Measurements from ENCODE around the gene CHCHD6.
A peak's percentile ranks its signal among the peaks of the same experiment; 100 is the strongest.

The CHCHD6 gene

GRCh38 chr3:126934031-126934531, 230.0 kb downstream of the CHCHD6 start:
- ATAC-seq, result no peak
- Mint-ChIP-seq H3K4me3 (no peak overlapping the region), H3K27ac (no peak overlapping the region), H3K27me3 (no peaks in the 10 kb centered on the region), H3K36me3 (peaks cover 21% of the 10 kb centered on the region), H3K9me3 (no peaks in the 10 kb centered on the region), H3K4me1 (no peaks in the 10 kb centered on the region)

DNA sequence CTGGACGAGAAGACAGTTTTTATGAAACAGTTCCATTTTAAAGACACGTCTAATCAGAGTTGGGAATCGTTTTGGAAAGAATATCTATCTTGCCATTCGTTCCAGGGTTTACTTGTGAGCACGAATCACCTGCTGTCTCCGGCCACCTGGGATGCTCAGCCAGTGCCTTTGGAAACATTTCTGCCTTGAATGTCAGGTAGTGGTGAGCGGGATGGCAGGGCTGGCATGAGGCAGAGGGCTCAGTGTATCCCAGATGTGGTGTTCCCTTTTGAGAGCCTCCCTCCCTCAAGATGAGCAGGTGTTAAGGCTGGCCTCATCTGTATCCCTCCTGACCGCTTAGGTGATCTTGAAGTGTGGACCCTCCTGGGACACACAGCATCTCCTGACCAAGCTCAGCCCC, 231.0 kb downstream of the CHCHD6 start:
- Mint-ChIP-seq H3K27me3 (no peaks in the 10 kb centered on the region), H3K36me3 (peaks cover 15% of the 10 kb centered on the region), H3K27ac (no peak overlapping the region), H3K4me1 (no peaks in the 10 kb centered on the region), H3K4me3 (no peak overlapping the region), H3K9me3 (no peaks in the 10 kb centered on the region)
- ATAC-seq, result no peak

- H3K4me1 Mint-ChIP-seq, result no peaks in the 10 kb centered on the region
- no peak for ATAC-seq
- H3K36me3 Mint-ChIP-seq, result peaks cover 7% of the 10 kb centered on the region
- H3K27ac Mint-ChIP-seq, result no peak overlapping the region
- H3K4me3 Mint-ChIP-seq, result no peak overlapping the region
- H3K9me3 Mint-ChIP-seq, result no peaks in the 10 kb centered on the region
- H3K27me3 Mint-ChIP-seq, result no peaks in the 10 kb centered on the region
Measured at GRCh38 chr3:126935756-126936509, 231.9 kb downstream of the CHCHD6 start.

DNA sequence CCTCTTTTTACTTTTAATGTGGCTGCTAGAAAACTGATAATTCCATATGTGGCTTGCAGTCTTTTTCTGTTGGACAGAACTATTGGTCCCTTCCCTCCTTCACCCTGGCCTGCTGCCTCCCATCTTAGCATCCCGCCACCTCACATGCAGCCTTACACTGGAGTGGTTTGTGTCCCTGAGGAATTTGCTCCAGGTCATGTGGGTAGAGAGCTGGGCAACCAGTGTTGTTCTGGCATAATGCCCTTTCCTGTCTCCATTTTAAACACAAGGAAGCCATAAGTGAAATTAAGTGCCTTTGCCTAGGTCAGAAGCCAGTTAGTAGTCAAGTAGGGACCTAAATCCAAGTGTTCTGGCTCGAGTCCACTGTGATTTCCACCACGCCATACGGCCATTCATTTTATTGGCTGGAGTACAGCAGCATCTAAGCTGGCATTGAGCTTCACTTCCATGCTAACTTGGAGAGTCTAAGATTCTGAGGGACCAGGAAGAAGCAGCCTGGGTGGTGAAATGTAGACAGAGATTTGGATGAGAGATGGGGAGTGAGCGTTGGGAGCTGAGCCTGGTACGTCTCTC, 232.9 kb downstream of the CHCHD6 start:
- Mint-ChIP-seq H3K4me1 (peaks cover 5% of the 10 kb centered on the region), H3K4me3 (no peak overlapping the region), H3K9me3 (no peaks in the 10 kb centered on the region), H3K27me3 (no peaks in the 10 kb centered on the region), H3K36me3 (peaks cover 9% of the 10 kb centered on the region), H3K27ac (no peak overlapping the region)
- ATAC-seq, result no peak

- no peaks in the 10 kb centered on the region for H3K27me3 Mint-ChIP-seq
- no peak for ATAC-seq
- H3K27ac Mint-ChIP-seq, result no peak overlapping the region
- H3K36me3 Mint-ChIP-seq, result peaks cover 13% of the 10 kb centered on the region
- peaks cover 6% of the 10 kb centered on the region for H3K4me1 Mint-ChIP-seq
- H3K4me3 Mint-ChIP-seq, result no peak overlapping the region
- H3K9me3 Mint-ChIP-seq, result no peaks in the 10 kb centered on the region
Measured at GRCh38 chr3:126937533-126937932, 233.5 kb downstream of the CHCHD6 start.

DNA sequence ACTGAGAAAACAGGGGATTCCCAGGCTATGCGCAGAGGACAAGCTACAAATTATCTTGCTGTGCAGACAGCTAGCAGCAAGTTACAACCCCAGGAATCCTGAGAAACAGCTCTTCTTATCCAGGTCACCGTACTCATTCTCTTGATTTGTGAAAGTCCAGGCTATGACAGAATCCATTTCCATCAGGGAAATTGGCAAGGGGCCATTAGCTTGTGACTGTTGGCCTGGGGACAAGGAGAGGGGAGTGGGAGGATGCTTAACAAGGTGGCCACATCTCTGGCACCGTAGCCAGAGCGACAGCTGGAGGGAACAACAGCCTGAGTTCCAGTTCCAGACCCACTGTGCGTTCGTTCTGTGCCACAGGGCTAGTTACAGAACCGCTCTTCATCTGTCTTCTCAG, 233.9 kb downstream of the CHCHD6 start:
- Mint-ChIP-seq H3K27me3 (no peaks in the 10 kb centered on the region), H3K36me3 (peaks cover 16% of the 10 kb centered on the region), H3K27ac (no peak overlapping the region), H3K9me3 (no peaks in the 10 kb centered on the region), H3K4me1 (peaks cover 6% of the 10 kb centered on the region), H3K4me3 (no peak overlapping the region)
- no peak for ATAC-seq

DNA sequence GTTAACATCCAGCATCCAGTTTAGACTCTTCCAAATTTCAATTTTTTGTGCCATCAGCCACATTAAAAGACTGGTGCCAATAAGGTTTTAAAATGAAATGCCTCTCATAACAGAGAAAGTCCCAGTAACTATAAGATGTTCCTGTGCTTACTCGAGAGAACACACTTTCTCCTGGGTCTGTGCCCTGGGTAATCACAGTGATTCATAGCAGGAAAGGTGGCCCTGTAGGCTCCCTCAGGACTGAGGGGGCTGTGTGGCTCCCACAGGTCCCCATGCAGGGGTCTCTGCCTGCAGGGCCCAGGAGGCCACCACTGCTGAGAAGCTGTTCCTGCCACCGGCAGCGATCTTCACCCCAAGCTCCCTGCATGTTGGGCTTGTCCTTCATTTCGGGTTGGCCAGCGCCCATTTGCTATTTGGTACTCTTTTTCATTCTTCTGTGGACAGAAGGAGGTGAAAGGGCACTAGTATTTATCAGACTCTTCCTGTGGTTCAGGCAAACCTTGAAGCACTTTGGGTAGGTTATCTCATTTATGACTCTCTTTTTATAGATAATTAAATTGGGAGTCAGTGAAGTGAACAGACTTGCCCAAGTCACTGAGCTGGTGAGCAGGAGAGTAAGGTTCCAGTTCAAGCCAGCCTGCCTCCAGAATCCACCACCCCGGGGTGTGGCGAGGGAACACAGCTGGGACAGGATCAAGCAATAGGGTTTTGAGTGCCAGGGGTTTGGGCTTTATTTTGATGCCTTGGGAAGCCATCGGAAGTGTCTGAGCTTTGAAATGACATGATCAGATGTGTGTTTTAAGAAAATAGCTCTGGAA, 234.7 kb downstream of the CHCHD6 start:
- no peak for ATAC-seq
- Mint-ChIP-seq H3K9me3 (no peaks in the 10 kb centered on the region), H3K27me3 (no peaks in the 10 kb centered on the region), H3K27ac (no peak overlapping the region), H3K4me1 (peaks cover 12% of the 10 kb centered on the region), H3K4me3 (no peak overlapping the region), H3K36me3 (peaks cover 19% of the 10 kb centered on the region)

DNA sequence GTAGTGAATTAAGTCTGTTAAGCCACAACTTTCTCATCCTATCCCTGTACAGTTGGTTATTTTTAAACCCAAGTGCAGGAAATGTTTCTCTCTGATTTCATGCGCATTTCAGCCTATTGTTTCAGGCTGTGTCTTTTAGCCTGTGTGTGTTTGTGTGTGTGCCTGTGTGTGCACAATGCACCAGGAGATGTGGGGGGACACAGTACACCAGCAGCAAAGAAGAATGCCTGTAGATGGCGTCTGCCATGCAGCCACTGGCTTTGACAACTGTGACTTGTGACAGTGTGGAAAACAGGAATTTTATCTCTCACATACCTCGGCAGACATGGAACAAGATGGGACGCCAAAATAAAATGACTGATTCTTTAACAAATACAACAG, 235.3 kb downstream of the CHCHD6 start:
- H3K4me1 Mint-ChIP-seq, result peaks cover 18% of the 10 kb centered on the region
- H3K27ac Mint-ChIP-seq, result no peak overlapping the region
- H3K36me3 Mint-ChIP-seq, result peaks cover 20% of the 10 kb centered on the region
- H3K9me3 Mint-ChIP-seq, result no peaks in the 10 kb centered on the region
- H3K4me3 Mint-ChIP-seq, result no peak overlapping the region
- H3K27me3 Mint-ChIP-seq, result no peaks in the 10 kb centered on the region
- ATAC-seq, result no peak

- Mint-ChIP-seq H3K4me1 (peaks cover 22% of the 10 kb centered on the region), H3K9me3 (no peaks in the 10 kb centered on the region), H3K27ac (no peak overlapping the region), H3K36me3 (peaks cover 24% of the 10 kb centered on the region), H3K27me3 (no peaks in the 10 kb centered on the region), H3K4me3 (no peak overlapping the region)
- no peak for ATAC-seq
Measured at GRCh38 chr3:126939733-126940132, 235.7 kb downstream of the CHCHD6 start.

DNA sequence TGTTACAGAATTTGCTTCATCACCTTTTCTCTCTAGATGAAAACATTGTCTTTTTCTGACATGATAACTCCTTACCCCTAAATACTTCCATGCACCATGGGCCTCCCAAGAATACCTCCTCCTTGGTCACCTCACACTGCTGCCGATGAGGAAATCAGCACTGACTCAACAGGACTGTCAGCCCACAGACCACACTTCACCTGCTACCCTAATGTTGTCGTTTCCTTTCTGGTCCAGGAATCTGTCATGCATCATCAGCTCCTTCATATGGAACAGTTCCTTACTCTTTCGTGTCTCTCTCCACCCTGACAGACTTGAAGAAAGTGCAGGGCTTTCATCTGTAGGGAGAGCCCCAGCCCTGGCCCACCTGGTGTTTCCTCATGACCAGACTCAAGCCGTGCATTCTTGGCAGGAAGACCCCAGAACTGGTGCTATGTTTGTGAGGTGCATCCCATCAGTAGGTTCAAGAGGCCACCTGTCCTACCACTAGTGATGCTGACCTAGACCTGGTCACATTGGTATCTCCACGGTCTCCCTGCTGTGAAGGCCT, 237.8 kb downstream of the CHCHD6 start:
- Mint-ChIP-seq H3K27me3 (no peaks in the 10 kb centered on the region), H3K4me3 (no peak overlapping the region), H3K4me1 (peaks cover 28% of the 10 kb centered on the region), H3K36me3 (peaks cover 31% of the 10 kb centered on the region), H3K9me3 (no peaks in the 10 kb centered on the region), H3K27ac (no peak overlapping the region)
- no peak for ATAC-seq

GRCh38 chr3:126944089-126944965, 240.3 kb downstream of the CHCHD6 start:
- peaks cover 37% of the 10 kb centered on the region for H3K36me3 Mint-ChIP-seq
- no peak for ATAC-seq
- peak overlapping the region; percentile 8 for H3K27ac Mint-ChIP-seq
- H3K4me3 Mint-ChIP-seq, result no peak overlapping the region
- H3K27me3 Mint-ChIP-seq, result no peaks in the 10 kb centered on the region
- H3K9me3 Mint-ChIP-seq, result no peaks in the 10 kb centered on the region
- peaks cover 28% of the 10 kb centered on the region for H3K4me1 Mint-ChIP-seq

DNA sequence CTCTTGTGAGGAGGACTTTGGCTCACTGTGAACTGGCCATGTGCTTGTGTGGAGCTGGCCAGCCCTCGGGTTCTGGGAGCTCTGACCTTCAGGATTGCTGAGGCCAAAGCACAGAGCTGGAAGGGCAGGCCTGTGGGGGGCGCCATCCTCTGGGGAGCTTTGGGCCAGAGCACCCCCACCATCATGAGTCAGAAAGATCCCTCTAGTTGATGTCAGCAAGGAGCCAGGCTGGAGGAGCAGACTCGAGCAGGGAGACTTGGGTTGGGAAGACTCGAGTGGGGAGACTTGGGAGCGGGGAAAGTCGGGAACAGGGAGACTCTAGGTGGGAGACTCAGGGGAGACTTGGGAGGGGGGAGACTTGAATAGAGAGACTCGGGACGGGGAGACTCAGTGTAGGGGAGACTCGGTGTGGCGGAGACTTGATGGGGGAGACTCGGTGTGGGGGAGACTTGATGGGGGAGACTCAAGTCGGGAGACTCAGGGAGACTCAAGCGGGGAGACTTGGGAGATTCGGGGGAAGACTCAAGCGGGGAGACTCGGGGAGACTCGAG, 241.2 kb downstream of the CHCHD6 start:
- Mint-ChIP-seq H3K27ac (no peak overlapping the region), H3K36me3 (peaks cover 37% of the 10 kb centered on the region), H3K9me3 (no peaks in the 10 kb centered on the region), H3K27me3 (no peaks in the 10 kb centered on the region), H3K4me3 (no peak overlapping the region), H3K4me1 (peaks cover 28% of the 10 kb centered on the region)
- ATAC-seq, result no peak

DNA sequence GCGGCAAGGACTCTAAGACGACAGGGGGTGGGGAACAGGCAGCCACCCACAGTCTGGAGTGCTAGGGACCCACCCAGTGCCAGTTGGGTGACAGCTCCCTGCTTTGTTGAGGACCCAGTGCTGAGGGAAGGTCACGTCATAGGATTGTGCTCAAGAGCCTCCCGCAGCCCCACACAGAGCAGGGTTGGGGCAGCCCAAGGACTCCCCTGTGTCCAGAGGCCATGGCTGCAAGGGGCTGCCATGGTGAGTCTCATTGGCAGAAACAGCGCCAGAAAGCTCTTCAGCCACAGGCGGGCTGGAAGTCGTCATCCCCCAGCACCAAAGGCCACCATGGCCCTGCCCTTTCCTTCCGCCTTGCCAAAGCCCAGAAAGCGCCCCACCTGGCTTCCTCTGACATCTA, 241.9 kb downstream of the CHCHD6 start:
- Mint-ChIP-seq H3K27ac (no peak overlapping the region), H3K4me3 (no peak overlapping the region), H3K9me3 (no peaks in the 10 kb centered on the region), H3K4me1 (peaks cover 28% of the 10 kb centered on the region), H3K36me3 (peaks cover 37% of the 10 kb centered on the region), H3K27me3 (no peaks in the 10 kb centered on the region)
- no peak for ATAC-seq

DNA sequence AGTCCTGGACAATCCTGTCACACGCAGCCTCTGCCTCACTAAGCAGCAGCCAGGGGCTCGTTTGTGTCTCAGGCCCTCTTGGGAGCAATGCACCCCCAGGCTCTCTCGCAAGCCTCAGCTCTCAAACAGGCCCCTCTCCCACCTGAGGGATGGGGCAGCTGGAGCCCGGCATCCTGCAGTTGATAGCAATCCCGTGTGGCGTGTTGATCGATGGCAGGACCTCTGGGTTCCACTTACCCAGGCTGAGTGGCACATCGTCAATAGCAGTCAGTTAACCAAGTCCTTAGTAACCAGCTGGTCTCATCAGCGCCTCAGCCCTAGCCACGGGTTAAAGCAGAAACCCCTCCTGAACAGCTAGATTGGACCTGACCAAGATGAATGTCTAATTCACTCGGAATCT, 242.4 kb downstream of the CHCHD6 start:
- no peak overlapping the region for H3K4me3 Mint-ChIP-seq
- H3K4me1 Mint-ChIP-seq, result peaks cover 28% of the 10 kb centered on the region
- ATAC-seq, result no peak
- no peak overlapping the region for H3K27ac Mint-ChIP-seq
- peaks cover 37% of the 10 kb centered on the region for H3K36me3 Mint-ChIP-seq
- no peaks in the 10 kb centered on the region for H3K9me3 Mint-ChIP-seq
- H3K27me3 Mint-ChIP-seq, result no peaks in the 10 kb centered on the region

All from stimulated activated memory B cell treated with anti-CD40 and anti-IgM and Interleukin-4, amounts not matched to agents 10 μg/mL and 1 μg/mL and 100 μg/mL, for 72 hours (primary cell).